Purkinje cell (primary cell): ENCODE results near the gene SACM1L. TPM values are rescaled to one million over a fixed set of nuclear protein-coding genes. Genes with fewer than 3 reads are reported as not detected.

ENCODE experiments used
- polyA plus RNA-seq: library from polyadenylated mRNA; unstranded; fragments of >200 nt; fragmentation: Nextera tagmentation; gene quantifications from 2 replicates; pipeline ENCODE4 v1.2.1, GENCODE V29; 2014

Gene SACM1L
- polyA plus RNA-seq, result 62.0 and 77.7 TPM in 2 replicates

GRCh38 chr3:45688882-45689786 lies at the start of gene SACM1L:
Gene SACM1L (plus strand): TSS chr3:45689396. CDS start chr3:45689466, 70 bp downstream.

Other genes starting within 250 kb of the SACM1L start
- not detected in 2 replicates for gene LIMD1, start 94.6 kb upstream of the SACM1L start, polyA plus RNA-seq
- not detected in 2 replicates for gene SLC6A20, start 107.1 kb downstream of the SACM1L start, polyA plus RNA-seq
- gene LZTFL1, start 152.7 kb downstream of the SACM1L start, polyA plus RNA-seq, result 15.8 and 23.6 TPM in 2 replicates
- gene CCR9, start 197.1 kb downstream of the SACM1L start, polyA plus RNA-seq, result not detected in 2 replicates